GM18870 (cell line): ENCODE results near the gene DRG2.

Source experiments
- ATAC-seq: cut with Tn5 transposase; IDR thresholded peaks from one replicate; pipeline ENCODE4 v1.9.1; 2021; ENCODE audit warnings: moderate library complexity; ENCODE audit not compliant: unreplicated experiment

The DRG2 gene

DNA sequence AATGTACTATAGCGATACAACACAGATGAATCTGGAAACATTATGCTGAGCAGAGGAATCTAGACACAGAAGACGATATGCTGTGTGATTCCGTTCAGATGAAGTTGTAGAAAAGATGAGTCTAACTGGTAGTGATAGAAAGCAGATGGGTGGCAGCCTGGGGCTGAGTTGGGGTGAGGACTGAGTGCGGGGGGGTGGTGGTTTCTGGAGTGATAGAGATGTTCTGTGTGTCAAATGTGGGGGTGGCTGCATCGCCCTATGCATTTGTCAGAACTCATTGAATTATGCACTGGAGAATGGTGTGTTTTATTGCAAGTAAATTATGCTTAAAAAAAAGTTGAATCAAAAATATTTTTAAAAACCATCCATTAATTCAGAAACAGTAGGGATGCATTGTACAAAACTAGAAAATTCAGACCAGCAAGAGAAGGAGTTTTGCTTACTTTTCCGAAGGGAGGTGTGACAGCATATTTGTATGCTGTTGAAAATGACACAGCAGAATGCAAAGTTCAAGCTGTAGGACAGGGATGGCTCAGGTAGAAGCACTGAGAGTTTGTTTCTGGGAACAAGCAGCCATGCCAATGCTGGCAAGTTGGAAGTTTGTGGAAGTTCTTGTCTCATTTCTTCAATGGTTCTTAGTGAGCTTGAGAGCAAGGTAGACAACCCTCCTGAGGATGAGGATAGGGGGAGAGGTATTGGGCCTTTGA is 13.0 kb upstream of the DRG2 start:
- no peak for ATAC-seq

DNA sequence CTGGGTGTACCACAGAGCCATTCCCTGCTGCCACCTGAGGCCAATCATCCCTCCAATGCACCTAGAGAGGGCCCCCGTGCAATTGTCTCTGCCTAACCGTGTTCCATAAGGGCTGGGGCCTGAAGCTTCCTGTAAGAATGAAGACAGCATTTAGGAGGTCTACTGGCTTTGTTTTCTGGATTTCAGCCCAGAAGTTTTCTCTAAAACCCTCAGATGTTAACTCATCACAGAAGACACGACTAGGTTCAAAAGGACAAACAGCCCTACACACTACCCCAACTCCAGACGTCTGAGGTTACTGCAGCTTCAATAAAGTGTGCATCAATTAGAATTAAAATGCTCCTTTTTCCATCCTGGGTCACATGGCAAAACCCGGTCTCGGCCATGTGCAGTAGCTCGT is 10.8 kb upstream of the DRG2 start:
- no peak for ATAC-seq

DNA sequence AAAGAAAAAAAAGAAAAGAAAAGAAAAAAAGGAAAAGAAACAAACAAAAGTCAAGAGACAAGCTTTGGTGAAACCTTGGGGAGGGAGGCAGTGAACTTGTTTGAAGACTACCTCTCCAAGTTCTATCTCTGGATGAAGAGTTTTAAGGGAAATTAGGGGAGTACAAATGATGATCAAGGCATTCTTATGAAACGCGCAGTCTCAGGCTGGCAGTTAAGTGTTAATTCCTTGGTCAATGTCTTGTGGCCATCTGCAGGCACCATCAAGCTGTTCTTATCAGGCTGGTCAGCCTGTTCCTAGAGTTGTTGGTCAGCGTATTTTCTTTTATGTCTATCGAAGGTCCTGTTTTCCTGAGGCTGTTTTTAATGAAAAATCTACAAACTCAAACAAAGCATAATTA is 8.2 kb upstream of the DRG2 start:
- no peak for ATAC-seq

DNA sequence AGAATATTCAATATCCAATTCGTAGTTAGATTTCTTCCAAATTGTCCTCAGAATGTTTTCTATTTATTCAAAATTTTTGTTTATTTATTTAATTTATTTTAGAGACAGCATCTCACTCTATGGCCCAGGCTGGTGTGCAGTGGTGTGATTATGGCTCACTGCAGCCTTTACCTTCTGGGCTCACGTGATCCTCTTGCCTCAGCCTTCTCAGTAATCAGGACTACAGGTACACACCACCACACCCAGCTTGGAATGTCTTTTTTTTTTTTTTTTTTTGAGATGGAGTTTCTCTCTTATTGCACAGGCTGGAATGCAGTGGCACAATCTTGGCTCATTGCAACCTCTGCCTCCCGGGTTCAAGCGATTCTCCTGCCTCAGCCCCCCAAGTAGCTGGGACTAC is 3.5 kb upstream of the DRG2 start:
- no peak for ATAC-seq

DNA sequence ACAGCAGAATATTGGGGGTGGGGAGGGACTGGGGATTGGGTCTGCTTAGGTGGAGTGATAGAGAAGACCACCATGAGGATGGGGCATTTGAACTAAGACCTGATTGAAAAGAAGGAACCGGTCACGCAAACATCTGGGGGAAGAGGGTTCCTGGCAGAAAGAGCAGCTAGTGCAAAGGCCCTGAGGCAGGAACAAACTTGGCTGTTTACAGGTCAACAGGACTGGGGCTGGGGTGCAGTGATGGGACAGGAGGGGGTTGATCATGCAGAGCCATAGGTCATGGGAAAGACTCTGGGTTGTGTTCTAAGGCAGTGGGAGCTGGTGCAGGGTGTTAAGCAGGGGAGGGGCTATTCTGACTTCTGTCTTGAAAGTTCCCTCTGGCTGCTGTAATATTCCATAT is 1.9 kb downstream of the DRG2 start:
- ATAC-seq = no peak

DNA sequence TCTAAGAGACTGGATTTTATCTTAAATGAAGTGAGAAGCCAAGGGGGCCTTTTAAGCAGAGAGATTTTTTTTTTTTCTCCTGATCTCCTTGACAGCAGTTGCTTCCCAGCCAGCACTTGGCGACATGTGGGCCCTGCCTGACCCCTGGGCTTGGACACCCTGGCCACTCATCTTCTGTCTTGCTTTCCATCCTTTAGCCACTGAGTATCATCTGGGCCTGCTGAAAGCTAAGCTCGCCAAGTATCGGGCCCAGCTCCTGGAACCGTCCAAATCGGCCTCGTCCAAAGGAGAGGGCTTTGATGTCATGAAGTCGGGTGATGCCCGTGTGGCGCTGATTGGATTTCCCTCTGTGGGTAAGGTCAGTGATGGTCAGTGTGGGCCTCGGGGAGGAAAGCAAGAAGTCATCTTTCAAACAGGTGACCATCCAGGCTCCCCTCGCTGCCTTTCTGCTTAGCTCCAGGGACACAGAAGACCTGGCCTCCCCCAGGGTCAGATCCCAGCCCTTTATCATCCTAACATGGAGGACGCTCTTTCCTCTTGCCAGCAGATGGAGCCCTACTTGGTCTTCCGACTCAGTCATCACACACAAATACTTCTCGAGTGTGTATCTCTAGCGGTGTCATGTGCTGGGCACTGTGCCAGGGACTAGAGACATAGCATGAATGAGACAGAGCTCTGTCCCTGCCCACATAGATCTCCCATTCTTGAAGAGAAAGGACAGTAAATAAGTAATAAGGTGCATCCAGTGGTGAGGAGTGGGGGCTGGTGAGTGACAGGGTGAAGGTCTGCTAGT is 6.1 kb downstream of the DRG2 start:
- ATAC-seq = no peak

DNA sequence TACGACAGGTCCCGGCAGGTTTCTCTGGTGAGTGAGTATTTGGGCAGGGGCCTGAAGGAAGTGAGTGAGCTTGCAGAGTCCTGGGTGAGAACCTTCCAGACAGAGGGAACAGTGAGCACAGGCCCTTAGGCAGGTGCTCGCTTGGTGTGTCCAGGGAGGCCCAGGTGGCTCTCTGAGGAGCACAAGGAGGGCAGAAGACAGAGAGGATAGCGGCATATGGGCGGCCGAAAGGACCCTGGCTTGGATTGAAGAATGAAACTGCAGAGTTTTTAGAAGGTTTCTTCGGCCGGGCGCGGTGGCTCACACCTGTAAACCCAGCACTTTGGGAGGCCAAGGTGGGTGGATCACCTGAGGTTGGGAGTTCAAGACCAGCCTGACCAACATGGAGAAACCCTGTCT is 6.7 kb downstream of the DRG2 start:
- ATAC-seq = no peak

DNA sequence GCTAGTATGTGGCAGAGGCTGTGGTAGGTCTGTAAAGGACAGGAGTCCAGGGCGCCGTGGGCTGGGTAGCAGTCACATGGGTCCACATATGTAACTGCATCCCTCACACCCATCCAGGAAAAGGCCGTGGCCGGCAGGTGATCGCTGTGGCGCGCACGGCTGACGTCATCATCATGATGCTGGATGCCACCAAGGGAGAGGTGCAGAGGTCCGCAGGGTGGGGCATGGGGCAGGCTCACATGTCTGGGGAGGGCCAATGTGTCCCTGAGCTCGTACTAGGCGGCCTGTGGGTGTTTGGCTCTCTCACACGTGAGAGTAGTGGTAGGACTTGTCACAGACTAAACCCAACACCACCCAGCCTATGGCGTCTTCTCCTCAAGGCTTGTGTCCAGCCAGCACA is 11.8 kb downstream of the DRG2 start:
- ATAC-seq = no peak

DNA sequence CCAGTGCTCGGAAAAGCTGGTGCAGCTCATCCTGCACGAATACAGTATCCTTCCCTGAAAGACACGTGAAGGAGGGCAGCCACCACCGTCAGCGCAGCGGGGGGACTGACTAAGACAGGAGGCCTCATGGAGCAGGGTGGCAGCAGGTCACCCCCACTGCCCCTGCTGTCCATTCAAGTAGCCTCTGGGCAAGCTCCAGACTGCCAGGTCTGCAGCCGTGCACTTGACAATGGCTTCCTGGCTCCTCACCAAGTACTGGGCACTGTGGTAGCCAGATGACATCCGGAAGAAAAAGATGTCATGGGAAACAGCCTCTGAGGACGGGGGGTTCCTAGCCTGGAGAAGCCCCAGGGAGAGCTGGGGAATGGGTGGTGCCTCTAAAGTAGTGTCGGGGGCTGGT is 12.9 kb downstream of the DRG2 start:
- ATAC-seq = no peak

DNA sequence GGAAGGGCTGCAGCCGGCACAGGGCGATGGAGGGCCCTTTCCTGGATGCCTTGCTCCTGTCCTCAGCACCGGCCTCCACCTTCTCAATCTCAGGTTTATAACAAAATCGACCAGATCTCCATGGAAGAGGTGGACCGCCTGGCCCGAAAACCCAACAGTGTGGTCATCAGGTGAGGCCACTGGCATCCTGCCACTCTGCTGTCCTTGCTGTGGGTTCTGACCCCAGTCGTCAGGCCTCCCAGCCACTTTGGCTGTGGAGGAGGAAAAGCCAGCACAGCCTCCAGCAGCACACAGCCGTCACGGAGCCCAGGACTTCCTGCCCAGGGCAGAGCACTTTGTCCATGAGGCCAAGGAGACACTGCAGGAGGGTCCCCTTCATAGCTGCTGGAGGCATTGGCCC is 14.1 kb downstream of the DRG2 start:
- no peak for ATAC-seq

DNA sequence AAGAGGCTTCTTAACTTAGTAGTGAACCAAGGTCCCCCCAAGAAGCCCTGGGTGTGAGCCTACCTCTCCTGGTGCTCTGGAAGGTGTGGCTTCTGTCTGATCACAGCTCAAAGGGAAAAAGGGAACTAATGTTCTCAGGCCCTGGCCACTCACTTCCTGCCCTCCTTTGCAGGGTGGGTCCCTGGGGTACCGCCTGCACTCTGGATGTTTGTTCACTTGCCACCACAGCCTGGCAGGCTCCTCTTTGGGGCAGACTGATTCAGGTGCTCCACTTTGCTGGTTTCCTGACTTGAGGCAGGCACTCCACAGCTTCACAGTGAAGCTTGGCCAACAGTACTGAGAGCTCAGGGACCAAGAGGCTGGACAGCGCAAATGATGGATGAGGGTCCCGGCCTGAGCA is 14.9 kb downstream of the DRG2 start:
- ATAC-seq = no peak

DNA sequence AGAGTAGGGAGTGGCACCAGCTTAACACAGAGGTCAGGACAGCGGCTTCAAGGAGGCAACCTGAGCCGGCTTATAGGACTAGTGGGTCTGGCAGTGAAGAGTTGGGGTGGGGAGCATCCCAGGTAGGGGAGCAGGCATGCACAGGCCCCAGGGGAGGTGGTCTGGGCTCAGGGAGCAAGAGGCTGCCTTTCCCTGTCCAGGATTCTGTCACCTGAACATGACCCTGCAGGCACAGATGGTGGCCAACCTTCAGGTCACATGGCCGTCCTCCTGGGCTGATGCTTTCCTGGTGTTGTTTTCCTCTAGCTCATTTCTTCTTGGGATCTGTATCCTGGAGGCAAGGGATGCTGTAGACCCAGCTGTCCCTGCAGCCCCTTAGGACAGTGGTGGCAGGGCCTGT is 17.3 kb downstream of the DRG2 start:
- ATAC-seq = no peak

DNA sequence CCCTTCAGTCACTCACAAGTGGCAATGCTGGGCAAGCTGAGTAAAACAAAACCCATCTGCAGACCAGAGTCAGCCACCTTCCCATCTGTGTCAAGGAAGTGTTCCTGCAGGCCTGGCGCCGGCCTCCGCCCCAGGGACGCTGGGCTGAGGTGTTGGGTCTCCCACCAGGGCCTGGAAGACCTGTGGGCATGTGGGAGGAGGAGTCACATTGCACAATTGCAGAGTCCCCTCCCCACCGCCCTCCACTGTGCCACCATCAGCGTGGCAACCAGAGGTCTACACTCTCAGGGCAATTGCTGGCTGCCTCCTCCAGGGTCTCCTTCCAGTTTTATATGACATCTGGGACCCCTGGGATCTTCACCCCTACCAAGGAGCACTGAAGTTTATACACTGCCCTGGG is 17.8 kb downstream of the DRG2 start:
- ATAC-seq = no peak

DNA sequence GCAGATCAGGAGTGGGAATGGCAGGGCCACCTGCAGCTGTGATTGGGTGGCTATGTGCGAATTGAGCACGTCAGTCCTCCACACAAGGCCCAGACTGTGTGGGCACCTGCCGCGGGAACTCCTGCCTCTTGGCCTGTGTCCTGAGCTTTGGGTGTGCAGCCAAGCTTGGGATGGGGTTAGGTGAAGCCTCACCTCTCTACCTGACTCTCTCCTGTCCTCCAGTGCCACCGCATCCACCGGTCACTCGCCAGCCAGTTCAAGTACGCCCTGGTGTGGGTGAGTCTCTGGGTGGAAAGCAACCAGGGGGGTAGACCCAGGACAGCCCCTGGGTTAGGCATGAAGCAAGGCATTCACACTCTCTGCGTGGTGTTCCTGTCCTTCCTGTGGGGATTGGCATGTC is 18.5 kb downstream of the DRG2 start:
- no peak for ATAC-seq

DNA sequence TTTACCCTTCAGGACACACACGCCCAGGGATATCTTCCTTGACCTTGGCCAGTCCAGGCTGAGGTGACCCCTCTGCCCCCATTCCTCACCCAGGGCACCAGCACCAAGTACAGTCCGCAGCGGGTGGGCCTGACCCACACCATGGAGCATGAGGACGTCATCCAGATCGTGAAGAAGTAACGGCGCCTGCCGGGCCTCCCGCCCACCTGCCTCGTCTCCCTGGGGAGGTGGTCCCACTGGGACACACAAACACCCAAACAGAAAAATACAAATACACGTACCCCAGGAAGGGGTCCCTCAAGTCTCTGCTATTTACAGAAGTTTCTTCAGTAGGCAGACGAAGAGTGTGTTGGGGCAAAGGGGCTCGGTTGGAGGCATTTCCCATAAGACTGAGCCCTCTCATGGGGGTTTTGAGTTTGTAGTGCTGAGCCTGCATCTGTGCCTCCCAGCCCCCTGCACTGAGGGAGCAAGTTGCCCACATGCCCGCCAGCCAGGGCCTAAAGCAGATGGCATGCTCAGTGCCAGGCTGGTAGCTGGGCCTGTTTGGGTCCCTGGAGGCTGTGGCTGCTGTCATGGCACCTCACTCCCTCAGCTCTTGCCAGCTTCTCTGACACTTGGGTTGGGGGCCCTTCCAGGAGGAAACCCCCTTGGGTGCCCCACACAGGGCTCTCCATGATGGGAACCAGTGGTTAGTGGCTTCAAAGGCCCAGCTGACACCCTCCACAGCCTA is 19.5 kb downstream of the DRG2 start:
- no peak for ATAC-seq

DNA sequence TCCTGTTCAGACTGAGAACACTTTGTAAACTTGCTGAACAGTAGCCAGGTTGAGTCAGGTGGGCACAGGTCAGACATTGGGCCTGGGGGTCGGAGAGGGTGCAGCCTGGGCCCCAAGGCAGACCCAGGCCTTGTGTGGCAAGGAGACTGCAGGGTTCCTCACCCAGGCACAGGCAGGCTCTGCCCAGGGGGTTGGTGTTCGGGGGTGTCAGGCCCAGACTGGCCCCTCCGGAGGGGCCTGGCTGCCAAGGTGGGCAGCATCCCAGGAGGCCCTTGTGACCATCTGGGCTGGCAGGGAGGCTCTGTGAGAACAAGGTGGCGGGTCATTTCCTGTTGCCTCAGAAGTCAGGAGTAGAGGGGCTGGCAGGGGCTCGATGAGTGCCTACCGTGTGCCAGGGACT is 20.2 kb downstream of the DRG2 start:
- ATAC-seq = no peak

DNA sequence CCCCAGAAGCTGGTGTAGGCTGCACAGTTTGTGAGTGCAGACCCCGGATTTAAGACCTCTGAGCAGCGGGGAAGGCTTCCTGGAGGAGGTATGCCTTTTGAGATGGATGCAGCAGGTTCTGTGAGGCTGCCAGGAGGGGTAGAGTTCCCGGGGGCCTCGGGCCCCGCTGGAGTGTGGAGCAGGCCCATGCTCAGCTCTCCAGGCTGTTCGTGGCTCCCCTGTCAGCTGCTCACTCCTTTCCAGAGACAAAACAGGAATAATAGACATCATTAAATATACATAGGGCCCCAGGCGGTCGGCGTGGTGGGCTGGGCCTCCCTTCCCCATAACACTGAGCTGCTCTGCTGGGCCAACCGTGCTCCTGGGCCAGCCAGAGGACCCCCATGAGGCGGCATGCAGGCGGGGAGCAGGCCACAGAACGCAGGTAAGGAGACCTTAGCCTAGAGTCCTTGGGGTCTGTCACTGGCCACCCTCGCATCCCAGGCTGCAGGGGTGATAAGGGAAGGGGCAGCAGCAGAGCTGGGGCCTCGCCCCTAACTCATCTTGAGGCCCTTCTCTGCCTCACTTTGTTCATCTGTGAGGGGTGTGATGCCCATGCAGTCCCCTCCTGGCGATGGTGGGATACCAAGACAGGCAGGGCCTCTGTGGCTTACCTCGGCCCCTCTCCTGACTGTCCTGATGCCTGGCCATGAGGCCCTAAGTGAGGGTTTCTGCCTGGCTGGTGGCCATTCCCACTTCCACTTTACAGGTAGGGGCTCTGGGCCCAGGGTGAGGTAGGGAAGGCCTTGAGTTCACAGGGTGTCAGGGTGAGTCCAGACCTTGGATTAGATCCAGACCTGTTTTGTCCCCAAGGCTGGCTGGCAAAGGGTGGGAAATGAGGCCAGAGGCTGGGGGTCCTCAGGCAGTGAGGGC is 20.9 kb downstream of the DRG2 start, which contains the start of gene MYO15A:
MYO15A (plus strand) TSS at position 356 of the 912 bp plus-strand sequence. CDS start 10,045 bp downstream, outside the sequence.
- no peak for ATAC-seq

DNA sequence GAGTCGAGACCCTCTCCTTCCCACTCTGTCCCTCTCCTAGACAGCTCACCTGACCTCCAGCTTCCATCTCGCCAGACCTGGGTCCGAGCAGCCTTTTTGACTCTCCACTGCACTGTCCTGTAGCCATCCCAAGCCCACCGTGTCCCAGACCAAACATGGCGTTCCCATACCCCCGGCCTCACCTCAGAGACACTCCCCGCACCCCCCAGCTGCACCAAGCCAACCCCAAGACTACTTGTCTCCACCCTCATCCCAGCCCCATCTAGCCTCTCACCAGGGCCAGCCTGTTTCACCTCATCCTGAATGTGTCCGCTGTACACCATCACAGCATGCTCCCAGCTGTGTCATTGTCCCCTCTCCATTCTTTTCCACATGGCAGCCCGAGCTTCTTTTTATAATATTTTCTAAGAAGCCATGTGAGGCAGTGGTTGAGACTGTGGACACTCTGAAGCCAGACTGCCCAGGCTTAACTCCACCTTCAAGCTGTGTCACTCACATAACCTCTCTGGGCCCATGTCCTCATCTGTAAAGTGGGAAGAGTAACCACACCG is 22.3 kb downstream of the DRG2 start:
- ATAC-seq = no peak

DNA sequence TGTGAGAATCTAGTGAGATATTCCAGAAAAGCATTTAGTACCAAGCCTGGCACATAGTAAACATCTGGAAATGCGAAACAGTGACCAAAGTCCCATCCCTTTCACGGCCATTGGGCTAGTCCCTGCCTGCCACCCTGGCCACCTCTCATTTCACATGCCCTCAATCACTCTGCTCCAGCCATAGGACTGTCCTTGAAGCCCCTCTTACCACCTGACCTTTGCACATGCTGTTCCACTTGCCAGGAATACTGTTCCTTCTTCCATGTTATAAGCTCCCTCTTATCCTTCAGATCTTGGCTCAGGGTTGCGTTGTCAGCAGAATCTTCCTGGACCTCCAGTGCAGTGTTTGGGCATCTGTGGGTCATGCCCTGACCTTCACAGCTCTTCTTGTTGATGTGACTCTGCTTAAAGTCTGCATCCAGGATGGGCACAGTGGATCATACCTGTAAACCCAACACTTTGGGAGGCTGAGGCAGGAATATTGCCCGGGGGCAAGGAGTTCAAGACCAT is 22.9 kb downstream of the DRG2 start:
- no peak for ATAC-seq

DNA sequence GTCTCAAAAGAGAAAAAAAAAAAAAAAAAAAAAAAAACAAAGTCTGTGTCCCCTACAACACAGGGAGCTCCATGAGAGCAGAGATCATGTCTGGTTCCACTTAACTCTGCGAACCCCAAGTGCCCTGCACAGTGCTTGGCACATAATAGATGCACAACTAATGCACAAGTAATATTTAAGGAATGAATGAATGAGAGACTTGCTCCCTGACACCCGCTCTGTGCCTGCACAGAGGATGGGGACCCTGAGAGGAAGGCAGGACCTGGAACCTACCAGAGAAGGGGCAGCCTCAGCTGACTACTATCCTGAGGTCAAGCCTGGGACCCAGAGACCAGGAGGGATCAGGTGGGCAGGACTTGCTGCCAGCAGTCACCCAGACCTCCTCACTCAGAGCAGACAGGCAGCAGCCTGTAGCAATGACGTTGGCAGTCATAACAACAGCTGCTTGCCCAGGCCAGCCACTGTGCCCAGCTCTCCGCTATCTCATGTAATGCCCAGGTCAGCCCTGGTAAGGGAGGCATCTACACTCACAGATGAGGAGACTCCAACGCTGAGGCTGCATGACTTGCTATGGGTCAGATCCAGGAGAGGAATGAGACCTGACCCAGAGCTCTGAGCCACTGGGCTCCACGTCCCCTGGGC is 23.7 kb downstream of the DRG2 start:
- ATAC-seq = no peak
